HG02852 (cell line): ENCODE measurements around the gene CNKSR3.

Source experiments
- ATAC-seq: cut with Tn5 transposase; IDR thresholded peaks from one replicate; pipeline ENCODE4 v1.9.1; 2021; ENCODE audit warnings: mild to moderate bottlenecking, moderate library complexity; ENCODE audit not compliant: unreplicated experiment

CNKSR3 gene

GRCh38 chr6:154390034-154390433 is 120.5 kb downstream of the CNKSR3 start:
- no peak for ATAC-seq

DNA sequence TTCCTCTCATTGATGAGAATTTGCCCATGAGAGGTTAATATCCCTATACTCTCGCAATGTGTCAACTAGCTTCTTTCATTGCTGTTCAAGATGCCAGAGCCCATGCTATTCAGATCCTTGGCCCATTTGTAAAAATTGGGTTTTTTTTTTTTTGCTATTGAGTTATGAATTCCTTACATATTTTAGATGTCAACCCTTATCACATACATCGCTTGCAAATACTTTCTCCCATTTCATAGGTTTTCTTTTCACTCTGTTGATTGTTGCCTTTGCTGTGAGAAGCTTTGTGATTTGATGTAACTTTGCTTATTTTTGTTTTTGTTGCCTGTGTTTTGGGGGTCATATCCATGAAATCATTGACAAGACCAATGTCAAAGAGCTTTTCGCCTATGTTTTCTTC is 121.7 kb downstream of the CNKSR3 start:
- no peak for ATAC-seq

DNA sequence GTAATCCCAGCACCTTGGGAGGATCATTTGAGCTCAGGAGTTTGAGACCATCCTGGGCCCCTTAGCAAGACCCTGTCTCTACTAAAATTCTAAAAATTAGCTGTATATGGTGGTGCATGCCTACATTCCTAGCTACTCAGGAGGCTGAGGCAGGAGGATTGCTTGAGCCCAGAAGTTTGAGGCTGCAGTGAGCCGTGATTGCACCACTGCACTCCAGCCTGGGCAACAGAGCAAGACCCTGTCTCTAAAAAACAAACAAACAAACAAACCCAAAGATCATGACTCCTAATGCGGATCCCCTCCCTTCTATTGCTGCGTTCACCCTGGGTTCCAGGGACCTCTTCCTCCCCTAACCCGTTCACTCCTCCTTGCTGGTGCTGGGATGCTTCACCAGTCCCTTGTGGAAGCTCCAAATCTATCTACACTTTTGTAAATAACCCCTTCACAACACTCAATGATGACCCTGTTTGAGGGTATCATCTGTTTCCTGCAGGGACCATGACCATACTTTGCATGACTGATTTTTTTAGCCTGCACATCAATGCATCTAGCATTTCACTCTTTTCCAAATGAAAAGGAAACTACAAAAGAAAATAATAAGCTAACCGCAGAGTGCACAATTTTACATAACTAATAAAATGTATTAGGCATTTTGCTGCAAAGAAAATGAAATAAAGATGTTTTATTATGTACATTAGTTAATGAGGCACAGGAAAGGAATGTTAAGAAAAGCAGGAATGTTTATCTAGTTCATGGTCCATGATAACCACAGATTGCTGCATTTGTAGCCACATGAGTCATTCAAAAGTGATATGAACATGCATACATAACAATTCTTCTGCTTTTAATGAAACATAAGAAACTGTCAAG is 123.4 kb downstream of the CNKSR3 start:
- ATAC-seq: no peak

GRCh38 chr6:154384191-154384590 is 126.3 kb downstream of the CNKSR3 start:
- ATAC-seq: no peak

DNA sequence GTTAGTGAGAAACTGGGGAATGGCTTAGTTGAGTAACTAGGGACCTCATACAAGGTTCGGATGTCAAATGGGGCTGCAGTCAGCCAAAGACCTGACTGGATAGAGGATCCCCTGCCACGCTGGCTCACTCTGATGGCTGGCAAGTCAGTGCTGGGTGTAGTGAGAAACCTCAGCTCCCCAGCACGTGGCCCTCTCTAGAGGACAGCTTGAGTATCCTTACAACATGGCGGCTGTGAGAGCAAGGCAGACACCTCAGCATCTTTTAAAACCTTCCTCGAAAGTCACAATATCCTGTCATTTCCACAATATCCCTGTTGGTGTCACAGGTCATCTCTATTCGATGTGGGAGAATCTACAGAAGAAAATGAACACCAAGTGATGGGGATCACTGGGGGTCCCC is 127.2 kb downstream of the CNKSR3 start:
- no peak for ATAC-seq

DNA sequence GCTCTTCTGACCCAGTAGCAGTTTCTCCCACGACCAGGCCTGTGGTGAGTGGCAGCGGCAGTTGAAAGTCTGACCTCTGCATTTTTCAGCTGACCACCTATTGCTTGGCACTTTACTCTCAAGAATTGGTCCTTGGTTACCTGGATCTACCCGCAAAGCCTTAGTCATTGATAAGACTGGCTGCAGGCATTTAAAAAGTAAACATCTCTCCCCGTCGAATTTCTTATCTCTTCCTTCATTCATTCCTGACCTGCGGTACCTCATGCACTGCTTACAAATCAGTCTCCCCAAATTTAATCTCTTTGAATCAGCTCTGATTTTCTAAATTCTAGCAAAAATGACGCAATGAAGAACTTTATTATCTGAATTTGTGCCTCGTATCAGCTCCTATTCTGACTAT is 127.7 kb downstream of the CNKSR3 start:
- ATAC-seq: no peak

- ATAC-seq: no peak
These were observed 128.9 kb downstream of the CNKSR3 start for GRCh38 chr6:154381548-154381947.

DNA sequence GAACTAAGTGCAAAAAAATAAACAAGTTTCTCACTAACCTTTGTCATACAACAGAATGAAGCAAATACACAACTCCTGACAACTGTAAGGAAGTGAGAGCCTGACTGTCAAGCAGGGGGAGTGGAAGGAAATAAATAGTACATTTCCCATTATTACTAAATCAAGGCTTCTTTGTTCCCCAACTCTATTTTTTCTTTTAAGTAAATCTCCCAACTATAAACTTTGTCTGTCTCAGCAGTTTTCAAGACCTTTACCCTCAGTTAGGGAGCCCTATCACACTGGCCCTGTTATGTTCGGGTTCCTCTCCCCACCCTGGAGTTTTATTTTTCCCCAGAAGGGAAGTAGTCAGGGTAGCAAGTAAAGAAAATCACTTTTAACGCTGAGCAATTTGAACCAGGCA is 129.7 kb downstream of the CNKSR3 start:
- no peak for ATAC-seq

DNA sequence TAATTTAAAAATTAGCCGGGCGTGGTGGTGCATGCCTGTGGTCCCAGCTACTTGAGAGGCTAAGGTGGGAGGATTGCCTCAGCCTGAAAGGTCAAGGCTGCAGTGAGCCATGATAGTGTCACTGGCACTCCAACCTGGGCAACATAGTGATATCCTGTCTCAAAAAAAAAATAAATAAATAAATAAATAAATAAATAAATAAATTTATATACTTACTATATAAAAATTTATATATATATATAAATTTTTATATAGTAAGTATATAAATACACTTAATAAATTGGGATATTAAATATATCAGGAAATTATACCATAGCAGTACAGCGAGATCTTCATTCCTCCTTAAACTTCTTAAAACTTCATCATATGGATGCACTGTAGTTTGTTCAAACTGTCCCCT is 130.9 kb downstream of the CNKSR3 start:
- ATAC-seq: no peak

DNA sequence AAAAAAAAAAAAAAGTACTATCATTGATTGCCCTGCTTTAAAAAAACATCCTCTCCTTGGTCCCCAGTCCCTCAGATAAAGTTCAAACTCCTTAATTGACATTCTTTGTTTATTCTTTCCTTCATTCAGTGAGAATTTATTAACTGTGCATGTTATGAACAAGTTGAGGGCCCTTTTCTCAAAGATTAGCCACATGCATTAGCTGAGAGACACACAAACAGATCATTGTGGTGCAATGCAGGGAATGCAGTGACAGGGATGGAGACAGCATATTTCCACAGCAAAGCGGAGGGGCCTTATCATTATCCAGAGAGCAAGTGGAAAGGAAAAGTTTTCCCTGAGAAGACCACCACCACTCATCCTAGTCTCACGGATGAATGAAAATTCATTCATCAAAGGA is 132.0 kb downstream of the CNKSR3 start:
- no peak for ATAC-seq

DNA sequence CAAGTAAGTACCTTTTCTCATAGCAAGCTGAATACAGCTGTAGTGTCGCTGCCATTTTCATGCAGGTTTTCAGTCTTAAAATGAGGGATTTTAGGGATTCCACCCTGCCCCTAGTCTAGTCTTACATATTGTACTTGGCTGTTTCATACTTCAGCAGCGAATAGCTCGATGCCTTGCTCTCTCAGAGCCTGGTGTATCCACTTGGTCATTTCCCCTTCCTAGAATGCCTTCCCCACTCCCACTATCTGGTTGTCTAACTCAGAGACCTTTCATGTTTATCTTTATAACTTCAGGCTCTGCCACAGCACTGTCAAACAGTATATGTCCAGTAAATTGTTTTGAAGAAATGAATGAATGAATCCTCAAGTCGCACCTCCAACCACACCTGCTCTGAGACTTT is 132.8 kb downstream of the CNKSR3 start:
- ATAC-seq: no peak

DNA sequence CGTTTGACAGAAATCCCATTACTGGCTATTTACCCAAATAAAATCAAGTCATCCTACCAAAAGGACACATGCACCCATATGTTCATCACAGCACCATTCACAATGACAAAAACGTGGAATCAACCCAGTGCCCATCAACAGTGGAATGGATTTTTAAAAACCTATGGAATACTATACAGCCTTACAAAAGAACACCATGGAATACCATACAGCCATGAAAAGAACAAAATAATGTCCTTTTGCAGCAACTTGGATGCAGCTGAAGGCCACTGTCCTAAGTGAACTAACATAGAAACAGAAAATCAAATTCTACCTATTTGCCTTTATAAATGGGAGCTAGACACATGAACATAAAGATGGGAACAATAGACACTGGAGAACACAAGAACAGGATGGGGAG is 136.5 kb downstream of the CNKSR3 start:
- no peak for ATAC-seq

GRCh38 chr6:154371281-154371680 is 139.2 kb downstream of the CNKSR3 start:
- no peak for ATAC-seq

DNA sequence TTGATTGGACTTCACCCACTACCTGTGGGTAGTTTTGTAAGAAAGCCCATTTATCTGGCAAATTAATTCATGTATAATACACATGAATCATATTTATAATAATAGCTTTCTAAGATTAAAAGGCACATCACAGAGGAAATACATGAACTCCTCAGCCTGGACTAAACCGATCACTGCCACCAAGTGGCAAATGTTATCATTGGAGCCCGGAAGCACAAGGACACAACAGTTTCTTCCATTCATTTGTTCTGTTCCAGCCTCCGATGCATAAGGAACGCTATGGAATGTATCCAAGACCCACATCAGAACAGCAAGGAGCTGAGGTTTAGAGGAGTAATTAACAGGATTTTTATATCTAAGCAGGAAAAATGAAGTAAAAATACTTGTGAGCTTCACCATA is 139.9 kb downstream of the CNKSR3 start:
- peak; percentile 52 for ATAC-seq

- no peak for ATAC-seq
These were observed 142.4 kb downstream of the CNKSR3 start for GRCh38 chr6:154367839-154368695.

GRCh38 chr6:154367336-154367735 is 143.1 kb downstream of the CNKSR3 start:
- ATAC-seq: no peak

- ATAC-seq: no peak
These were observed 146.7 kb downstream of the CNKSR3 start for GRCh38 chr6:154363821-154364220.

DNA sequence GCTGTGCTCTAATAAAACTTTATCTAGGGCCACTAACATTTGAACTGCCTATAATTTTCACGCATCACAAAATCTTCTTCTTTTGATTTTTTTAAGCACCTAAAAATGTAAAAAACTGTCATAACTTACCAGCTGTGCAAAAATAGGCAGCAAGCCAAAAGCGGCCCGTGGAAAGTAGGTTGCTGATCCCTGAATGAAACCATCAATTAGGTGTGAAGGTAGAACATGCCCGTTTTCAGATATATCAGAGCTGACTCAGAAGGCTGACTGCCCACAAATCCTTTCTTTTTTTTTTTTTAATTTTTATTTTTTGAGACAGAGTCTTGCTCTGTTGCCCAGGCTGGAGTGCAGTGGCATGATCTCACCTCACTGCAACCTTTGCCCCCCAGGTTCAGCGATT is 149.0 kb downstream of the CNKSR3 start:
- no peak for ATAC-seq

DNA sequence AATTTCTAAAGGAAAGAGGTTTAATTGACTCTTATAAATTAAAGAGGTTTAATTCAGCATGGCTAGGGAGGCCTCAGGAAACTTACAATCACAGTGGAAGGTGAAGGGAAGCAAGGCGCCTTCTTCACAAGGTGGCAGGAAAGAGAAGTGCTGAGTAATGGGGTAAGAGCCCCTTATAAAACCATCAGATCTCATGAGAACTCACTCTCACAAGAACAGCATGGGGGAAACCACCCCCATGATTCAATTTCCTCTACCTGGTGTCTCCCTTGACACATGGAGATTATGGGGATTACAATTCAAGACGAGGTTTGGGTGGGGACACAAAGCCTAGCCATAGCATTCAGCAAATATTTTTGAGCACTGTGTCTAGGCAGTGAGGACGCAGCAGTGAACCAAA is 150.0 kb downstream of the CNKSR3 start:
- no peak for ATAC-seq

- ATAC-seq: no peak
These were observed 150.8 kb downstream of the CNKSR3 start for GRCh38 chr6:154359679-154360078.

DNA sequence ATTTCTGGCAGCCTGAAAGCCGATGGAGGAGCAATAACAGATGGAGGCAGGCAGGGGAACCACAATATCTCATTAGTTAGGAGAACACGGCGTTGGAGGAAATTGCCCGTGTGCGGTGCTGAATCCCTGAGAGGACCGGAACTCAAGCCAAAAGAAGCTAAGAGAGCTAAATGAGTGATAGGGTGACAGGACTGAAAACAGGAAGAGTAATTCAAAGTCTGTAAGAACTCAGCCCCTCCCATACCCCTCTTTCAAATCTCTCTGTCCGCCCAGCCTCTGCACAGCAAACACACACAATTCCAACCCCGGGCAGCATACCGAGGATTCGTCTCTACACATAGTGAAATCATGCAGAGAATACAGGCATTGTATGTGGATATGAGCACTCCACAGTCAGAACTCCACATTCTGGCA is 151.3 kb downstream of the CNKSR3 start:
- ATAC-seq: no peak

GRCh38 chr6:154358019-154358545 is 152.4 kb downstream of the CNKSR3 start:
- ATAC-seq: no peak
